ENCODE results near the gene ANAPC5.
"Not testable (repeated sequence)": the region's sequence is repeated elsewhere in the genome, so short reads cannot be mapped to it uniquely, and the experiment has no call there.

Gene ANAPC5

GRCh38 chr12:121351820-121352681 is at the start of gene ANAPC5:
Gene ANAPC5, minus strand, starts transcription at chr12:121352411. Its CDS starts 71 bp downstream, at chr12:121352340.
- DNase-seq: peak; percentile 82

- DNase-seq: peak; percentile 52
These were observed 48.3 kb upstream of the ANAPC5 start for GRCh38 chr12:121400332-121401139.

- DNase-seq: peak; percentile 96
These were observed 47.5 kb upstream of the ANAPC5 start, which contains the start of gene RNF34 for GRCh38 chr12:121399391-121400331. Gene RNF34, plus strand, starts transcription at chr12:121400118. Its CDS starts 95 bp downstream, at chr12:121400213.

GRCh38 chr12:121398355-121398754 is 46.1 kb upstream of the ANAPC5 start:
- no peak for DNase-seq

GRCh38 chr12:121397521-121397920 is 45.3 kb upstream of the ANAPC5 start:
- DNase-seq: no peak

GRCh38 chr12:121392325-121392716 is 40.1 kb upstream of the ANAPC5 start:
- DNase-seq: no peak

GRCh38 chr12:121391619-121392324 is 39.6 kb upstream of the ANAPC5 start:
- DNase-seq: no peak

- no peak for DNase-seq
These were observed 38.6 kb upstream of the ANAPC5 start for GRCh38 chr12:121390856-121391255.

GRCh38 chr12:121388421-121388981 is 36.3 kb upstream of the ANAPC5 start:
- no peak for DNase-seq

- DNase-seq: not testable (repeated sequence)
These were observed 32.7 kb upstream of the ANAPC5 start for GRCh38 chr12:121384891-121385290.

GRCh38 chr12:121383601-121384021 is 31.4 kb upstream of the ANAPC5 start:
- DNase-seq: no peak

GRCh38 chr12:121379945-121380344 is 27.7 kb upstream of the ANAPC5 start:
- DNase-seq: no peak

- no peak for DNase-seq
These were observed 26.5 kb upstream of the ANAPC5 start for GRCh38 chr12:121378736-121379135.

GRCh38 chr12:121376754-121377697 is 24.8 kb upstream of the ANAPC5 start:
- no peak for DNase-seq

GRCh38 chr12:121374945-121375584 is 22.9 kb upstream of the ANAPC5 start:
- not testable (repeated sequence) for DNase-seq

GRCh38 chr12:121374336-121374735 is 22.1 kb upstream of the ANAPC5 start:
- not testable (repeated sequence) for DNase-seq

GRCh38 chr12:121373755-121374154 is 21.5 kb upstream of the ANAPC5 start:
- no peak for DNase-seq

GRCh38 chr12:121371404-121371803 is 19.2 kb upstream of the ANAPC5 start:
- DNase-seq: no peak

GRCh38 chr12:121366063-121366459 is 13.8 kb upstream of the ANAPC5 start:
- no peak for DNase-seq

Data from activated CD4-positive, alpha-beta T cell treated with anti-CD3 and anti-CD28 coated beads for 1 hour (primary cell).